K562 (cell line): ENCODE results near the gene DNAJC6. TPM values are rescaled to one million over a fixed set of nuclear protein-coding genes. Genes with fewer than 3 reads are reported as not detected.

Source experiments
- ASH1L ChIP-seq: fragments of 450-650 bp; IDR thresholded peaks from 2 replicates; pipeline ENCODE4 v1.6.1; 2018; ENCODE audit warnings: borderline replicate concordance, mild to moderate bottlenecking, low read depth; ENCODE audit not compliant: partially characterized antibody
- BMI1 ChIP-seq: fragments of 150-350 bp; IDR thresholded peaks from 2 replicates; pipeline ENCODE4 v1.6.1; 2014; ENCODE audit warnings: low read length
- CBFA2T3 ChIP-seq: fragments of 450-650 bp; IDR thresholded peaks from 2 replicates; pipeline ENCODE4 v1.6.1; 2017
- CCNT2 ChIP-seq: IDR thresholded peaks from 2 replicates; pipeline ENCODE4 v1.6.1; 2011; ENCODE audit warnings: borderline replicate concordance, low read depth, mild to moderate bottlenecking, moderate library complexity, mixed read lengths, low read length; ENCODE audit not compliant: insufficient read length; ENCODE audit errors: extremely low read depth
- CREB5 ChIP-seq: fragments of 250-450 bp; sonication (Bioruptor Pico); IDR thresholded peaks from 2 replicates; pipeline ENCODE4 v1.5.0; 2020; ENCODE audit warnings: mild to moderate bottlenecking
- EGR1 ChIP-seq: fragments of 450-650 bp; conservative IDR thresholded peaks from 2 replicates; pipeline ENCODE4 v1.6.1; 2017; ENCODE audit warnings: mild to moderate bottlenecking
- ESRRA ChIP-seq: fragments of 450-650 bp; IDR thresholded peaks from 2 replicates; pipeline ENCODE4 v1.6.1; 2014; ENCODE audit warnings: low read depth, mild to moderate bottlenecking, moderate library complexity, borderline replicate concordance
- HDAC1 ChIP-seq, 2 experiments: fragments of 450-650 bp; IDR thresholded peaks; 2 replicates each; pipeline ENCODE4 v1.6.1; 2016 to 2017; ENCODE audit warnings: inconsistent platforms in 1 of 2, mild to moderate bottlenecking in 1 of 2, moderate library complexity in 1 of 2
- HLTF ChIP-seq: fragments of 450-650 bp; IDR thresholded peaks from 2 replicates; pipeline ENCODE4 v1.6.1; 2016
- LCOR ChIP-seq: sonication (generic); formaldehyde crosslinking; IDR thresholded peaks from 2 replicates; pipeline ENCODE4 v1.8.0; 2022; ENCODE audit warnings: mild to moderate bottlenecking, missing genetic modification reagents
- MIER1 ChIP-seq: fragments of 450-650 bp; IDR thresholded peaks from 2 replicates; pipeline ENCODE4 v1.6.1; 2016; ENCODE audit warnings: antibody characterized with exemption, mild to moderate bottlenecking, low read depth
- NFE2L1 ChIP-seq: fragments of 450-650 bp; IDR thresholded peaks from 2 replicates; pipeline ENCODE4 v1.6.1; 2016; ENCODE audit warnings: missing genetic modification characterization, low read depth, mild to moderate bottlenecking, missing compliant biosample characterization, moderate library complexity, borderline replicate concordance
- NFXL1 ChIP-seq: fragments of 450-650 bp; formaldehyde crosslinking; IDR thresholded peaks from 2 replicates; pipeline ENCODE4 v1.4.0; 2021; ENCODE audit warnings: mild to moderate bottlenecking
- REST ChIP-seq, 2 experiments: fragments of 450-650 bp; formaldehyde crosslinking in 1 of 2; IDR thresholded peaks; 2 replicates each; pipeline versions ENCODE4 v1.4.0 to v1.6.1; 2014 to 2020; ENCODE audit warnings: mild to moderate bottlenecking in 2 of 2, borderline replicate concordance in 1 of 2, low read depth in 1 of 2
- TRIM24 ChIP-seq, 2 experiments: fragments of 450-650 bp; IDR thresholded peaks; 2 replicates each; pipeline ENCODE4 v1.6.1; 2016
- ZBTB26 ChIP-seq: fragments of 450-650 bp; formaldehyde crosslinking; IDR thresholded peaks from 2 replicates; pipeline ENCODE4 v1.4.0; 2022; ENCODE audit warnings: missing genetic modification characterization
- ZNF143 ChIP-seq: sonication (generic); formaldehyde crosslinking; IDR thresholded peaks from 2 replicates; pipeline ENCODE4 v1.9.0; 2022; ENCODE audit warnings: mild to moderate bottlenecking, missing genetic modification reagents
- ZNF696 ChIP-seq: fragments of 250-450 bp; sonication (Bioruptor Pico); conservative IDR thresholded peaks from 2 replicates; pipeline ENCODE4 v1.4.0; 2020; ENCODE audit warnings: mild to moderate bottlenecking, moderate library complexity
- ZNF79 ChIP-seq: fragments of 250-450 bp; sonication (Bioruptor Pico); IDR thresholded peaks from 2 replicates; pipeline ENCODE4 v1.4.0; 2020; ENCODE audit warnings: low read depth, mild to moderate bottlenecking, moderate library complexity
- polyA plus RNA-seq, 8 experiments: library from polyadenylated mRNA; depleted of rRNA in 4 of 8; stranded (reverse) in 5 of 8; unstranded in 3 of 8; fragments of >200 nt; fragmentation: Nextera tagmentation in 2 of 8; fragmentation: Illumina TruSeq in 1 of 8; extraction: Ambion mirVana in 2 of 8; extraction: Trizol in 1 of 8; gene quantifications; 2 replicates each; pipeline versions ENCODE4 v1.2.1 to v1.2.3, GENCODE V29; 2011 to 2014; ENCODE audit warnings: inconsistent platforms in 1 of 8, missing spikeins in 1 of 8
- total RNA-seq, 7 experiments: library from RNA; depleted of rRNA in 6 of 7; stranded (reverse); fragments of >200 nt in 6 of 7; fragmentation: Illumina TruSeq in 2 of 7; extraction: Trizol in 2 of 7; gene quantifications; 2 replicates each; pipeline versions ENCODE4 v1.2.1 to v1.2.3, GENCODE V29; 2011 to 2021; ENCODE audit warnings: low replicate concordance in 1 of 7

Gene DNAJC6
- total and polyA plus RNA-seq, 9 of the 15 experiments (the other 6 are each of a cell fraction or from before 2014, with no cell fraction given): 6.7 to 78.7 (median 28.0) TPM

GRCh38 chr1:65440322-65440900, 131.1 kb downstream of the DNAJC6 start (continued):
- TF ChIP-seq ZBTB26 (CRISPR knock-in tag) (peak; percentile 36; the same call in 1 of the 2 replicates), CBFA2T3 (peak; percentile 37), BMI1 (no peak), HDAC1 (IDR thresholded peaks at IDR 0.05) (no peak), ZNF79 (CRISPR knock-in tag) (no peak), LCOR (CRISPR knock-in tag) (no peak), HLTF (0 out of 2 replicates have a peak, but pooled peaks have one; percentile 21), REST (IDR thresholded peaks at IDR 0.05; ENCODE audit: borderline replicate concordance) (no peak), REST (CRISPR knock-in tag; IDR thresholded peaks at IDR 0.05; ENCODE audit: low read depth) (no peak), ESRRA (no peak), CCNT2 (no peak), ZNF696 (no peak), TRIM24 (IDR thresholded peaks at IDR 0.05) (no peak), CREB5 (no peak), ZNF143 (no peak), EGR1 (peak; percentile 67; the same call in 1 of the 2 replicates), MIER1 (no peak), ASH1L (no peak), NFE2L1 (no peak), NFXL1 (no peak)
